HG03175 (cell line): ENCODE measurements around the gene DUSP1.

Source experiments
- ATAC-seq: cut with Tn5 transposase; IDR thresholded peaks from one replicate; pipeline ENCODE4 v1.9.1; 2021; ENCODE audit warnings: mild to moderate bottlenecking, moderate library complexity; ENCODE audit not compliant: unreplicated experiment

The DUSP1 gene

DNA sequence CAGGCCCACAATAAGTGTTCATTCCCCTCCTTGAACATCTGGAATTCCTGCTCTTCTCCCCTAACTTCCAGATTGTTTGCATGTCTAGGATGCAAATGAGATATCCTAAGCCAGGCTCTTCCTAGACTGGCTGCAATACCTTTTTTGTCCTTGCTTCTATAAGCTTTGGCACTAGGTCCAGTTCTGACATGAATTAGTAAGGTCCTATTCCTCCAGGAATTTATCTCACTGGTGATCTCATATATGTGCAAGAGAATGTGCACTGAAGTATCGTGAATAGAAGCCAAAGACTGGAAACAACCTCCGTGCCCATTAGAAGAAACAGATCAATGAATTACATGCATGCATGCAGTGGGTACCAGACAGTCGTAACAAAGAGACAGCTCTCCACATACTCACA, 25.2 kb downstream of the DUSP1 start:
- ATAC-seq, result no peak

DNA sequence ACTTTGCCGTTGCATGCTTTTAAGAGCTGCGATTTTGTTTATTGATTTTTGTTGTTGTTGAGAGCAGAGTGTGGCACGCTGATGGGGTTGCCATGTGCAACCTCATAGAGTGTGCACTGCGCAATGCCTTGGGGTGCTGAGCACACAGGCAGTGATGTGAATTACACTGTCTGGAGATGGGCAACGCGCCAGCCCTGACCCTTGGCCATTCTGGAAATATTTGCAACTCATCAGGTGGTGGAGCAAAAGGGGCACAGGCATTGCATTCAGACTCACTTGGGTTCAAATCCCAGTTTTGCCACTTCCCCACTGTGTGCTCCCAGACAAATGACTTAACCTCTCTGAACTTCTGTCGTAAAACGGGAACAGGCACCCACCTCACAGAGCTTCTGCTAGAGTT, 25.6 kb downstream of the DUSP1 start:
- no peak for ATAC-seq

DNA sequence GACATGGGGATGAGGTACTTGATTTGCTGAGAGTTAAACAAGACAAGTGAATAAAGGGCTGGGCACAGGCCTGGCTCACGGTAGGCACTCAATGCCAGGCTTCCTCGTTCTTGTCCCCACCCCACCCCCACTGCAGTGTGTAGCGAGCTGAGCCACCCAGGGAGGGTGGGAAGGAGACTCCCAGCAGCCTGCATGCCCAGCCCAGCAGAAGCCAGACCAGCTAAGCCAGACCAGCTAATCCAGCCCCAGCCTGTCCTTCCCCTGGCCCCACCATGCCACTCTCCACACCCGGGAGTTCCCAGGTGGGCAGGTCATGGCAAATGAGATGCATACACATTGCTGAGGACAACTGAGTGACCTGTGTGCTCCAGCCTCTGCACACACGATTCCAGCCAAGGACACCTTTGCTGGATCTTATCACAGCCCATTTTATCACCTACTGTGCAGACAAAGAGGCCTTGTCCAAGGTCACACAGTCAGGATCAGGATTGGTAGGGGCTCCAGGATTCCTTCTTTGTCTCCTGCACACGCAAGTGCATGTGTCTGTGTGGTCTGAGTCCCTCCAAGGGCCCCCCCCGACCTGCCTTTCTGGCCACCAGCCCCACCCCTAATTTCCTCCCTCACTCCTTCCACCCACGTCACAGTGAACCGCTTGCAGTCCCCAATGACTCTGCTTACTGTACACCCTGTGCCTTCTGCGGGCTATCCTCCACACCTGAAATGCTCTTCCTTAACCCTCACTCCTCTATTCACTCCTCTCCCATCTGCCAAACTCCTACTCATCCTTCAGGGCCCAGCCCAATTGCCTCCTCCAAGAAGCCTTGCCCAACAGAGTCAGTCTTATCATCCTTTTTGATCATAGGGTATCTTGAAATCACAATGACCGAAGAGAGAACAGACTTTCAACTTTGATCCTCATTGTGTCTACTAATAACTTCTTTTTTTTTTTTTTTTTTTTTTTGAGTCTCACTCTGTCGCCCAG, 26.6 kb downstream of the DUSP1 start:
- ATAC-seq, result no peak

DNA sequence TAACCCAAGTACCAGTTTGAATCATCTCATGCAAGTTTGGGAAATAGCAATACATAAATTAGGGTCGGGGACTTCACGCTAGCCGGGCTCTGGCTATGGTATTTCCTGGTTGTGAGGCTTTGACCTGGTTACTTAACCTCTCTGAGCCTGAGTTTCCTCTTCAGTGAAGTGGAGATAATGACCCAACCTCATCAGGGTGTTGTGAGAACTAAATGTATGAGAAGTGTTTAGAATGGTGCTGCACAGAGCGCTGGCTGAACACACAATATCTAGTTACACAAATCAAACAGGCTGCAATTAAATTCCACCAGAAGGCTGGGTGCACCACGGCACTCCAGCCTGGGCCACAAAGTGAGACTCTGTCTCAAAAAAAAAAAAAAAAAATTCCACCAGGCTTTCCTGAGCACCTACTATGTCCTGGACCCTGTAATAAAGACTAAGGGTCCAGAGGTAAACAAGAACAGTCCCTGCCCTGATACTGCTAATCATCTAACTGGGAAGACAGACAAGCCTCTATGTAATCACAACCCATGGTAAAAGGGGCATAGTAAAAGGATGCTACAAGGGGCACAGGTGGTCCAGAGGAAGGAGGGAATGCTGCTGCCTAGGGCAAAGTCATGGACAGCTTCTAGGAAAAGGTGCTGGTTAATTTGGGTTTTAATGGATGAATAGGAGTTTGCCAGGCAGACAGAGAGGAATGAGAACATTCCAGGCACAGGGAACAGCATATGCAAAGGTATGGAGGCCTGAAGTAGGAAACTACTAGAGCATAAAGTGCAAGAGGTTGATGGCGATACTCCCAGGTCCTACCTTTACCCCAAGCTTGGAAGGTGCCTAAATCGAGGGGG, 27.7 kb downstream of the DUSP1 start:
- no peak for ATAC-seq

DNA sequence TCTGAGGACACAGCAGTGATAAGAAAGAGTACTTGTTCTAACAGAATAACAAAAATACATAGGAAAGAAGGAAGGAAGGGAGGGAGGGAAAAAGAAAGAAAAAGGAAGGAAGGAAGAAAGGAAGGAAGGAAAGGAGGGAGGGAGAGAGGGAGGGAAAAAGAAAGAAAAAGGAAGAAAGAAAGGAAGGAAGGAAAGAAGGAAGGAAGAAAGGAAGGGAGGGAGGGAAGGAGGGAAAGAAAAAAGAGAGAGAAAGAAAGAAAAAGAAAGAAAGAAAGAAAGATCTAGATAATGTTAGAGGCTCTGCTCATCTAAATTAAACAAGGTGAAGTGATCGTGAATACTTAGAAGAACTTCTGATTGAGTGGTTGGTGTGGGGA, 29.8 kb downstream of the DUSP1 start:
- no peak for ATAC-seq

DNA sequence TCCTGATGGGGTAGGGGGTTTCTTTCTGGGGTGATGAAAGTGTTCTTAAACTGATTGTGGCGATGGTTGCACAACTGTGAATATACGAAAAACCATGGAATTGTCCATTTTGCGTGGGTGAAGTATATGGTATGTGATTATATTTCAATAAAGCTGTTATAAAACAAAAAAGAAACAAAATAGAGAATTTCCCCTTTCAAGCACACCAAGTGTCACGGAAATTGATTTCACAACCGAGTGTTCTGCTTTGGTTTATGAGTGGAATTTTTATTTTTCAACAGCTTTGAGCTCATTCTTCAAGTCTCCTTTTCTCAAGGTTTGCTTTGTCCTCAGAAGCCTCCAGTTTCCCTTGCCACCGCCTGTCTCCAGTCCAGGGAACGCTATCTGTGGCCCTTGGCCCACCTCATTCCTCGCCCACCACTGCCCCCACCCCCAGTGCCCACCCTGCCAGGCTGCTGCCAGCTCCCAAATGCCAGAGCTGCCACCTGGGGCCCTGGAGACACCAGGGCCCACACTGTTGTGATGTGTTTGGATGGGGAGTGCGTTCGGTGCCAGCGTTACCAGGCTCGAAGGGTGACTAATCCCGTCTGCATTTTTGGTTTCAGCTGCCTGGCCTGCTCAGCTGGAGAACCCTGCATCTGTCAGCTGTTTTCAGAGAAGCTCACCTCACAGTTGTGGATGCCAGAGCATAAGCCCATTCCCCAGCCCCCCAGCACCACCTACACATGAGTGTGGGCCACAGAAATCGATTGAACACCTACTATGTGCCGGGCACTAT, 30.4 kb downstream of the DUSP1 start:
- ATAC-seq, result no peak

DNA sequence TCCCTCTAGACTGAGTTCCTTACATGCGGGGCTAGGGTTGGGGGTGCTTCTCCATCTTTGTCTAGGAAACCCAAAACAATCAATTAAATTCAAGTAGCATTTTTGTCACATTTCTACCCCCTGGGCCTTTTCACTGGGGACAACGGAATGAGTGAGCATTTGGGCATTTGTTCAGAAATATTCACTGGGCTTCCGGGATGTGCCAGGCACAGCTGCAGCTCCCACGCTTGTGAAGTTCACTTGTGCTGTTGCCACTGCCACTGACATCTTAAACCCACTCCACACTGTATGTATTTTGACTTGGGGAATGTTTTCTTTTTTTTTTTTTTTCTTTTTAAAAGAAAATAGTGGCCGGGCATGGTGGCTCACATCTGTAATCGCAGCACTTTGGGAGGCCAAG, 31.6 kb downstream of the DUSP1 start:
- no peak for ATAC-seq

DNA sequence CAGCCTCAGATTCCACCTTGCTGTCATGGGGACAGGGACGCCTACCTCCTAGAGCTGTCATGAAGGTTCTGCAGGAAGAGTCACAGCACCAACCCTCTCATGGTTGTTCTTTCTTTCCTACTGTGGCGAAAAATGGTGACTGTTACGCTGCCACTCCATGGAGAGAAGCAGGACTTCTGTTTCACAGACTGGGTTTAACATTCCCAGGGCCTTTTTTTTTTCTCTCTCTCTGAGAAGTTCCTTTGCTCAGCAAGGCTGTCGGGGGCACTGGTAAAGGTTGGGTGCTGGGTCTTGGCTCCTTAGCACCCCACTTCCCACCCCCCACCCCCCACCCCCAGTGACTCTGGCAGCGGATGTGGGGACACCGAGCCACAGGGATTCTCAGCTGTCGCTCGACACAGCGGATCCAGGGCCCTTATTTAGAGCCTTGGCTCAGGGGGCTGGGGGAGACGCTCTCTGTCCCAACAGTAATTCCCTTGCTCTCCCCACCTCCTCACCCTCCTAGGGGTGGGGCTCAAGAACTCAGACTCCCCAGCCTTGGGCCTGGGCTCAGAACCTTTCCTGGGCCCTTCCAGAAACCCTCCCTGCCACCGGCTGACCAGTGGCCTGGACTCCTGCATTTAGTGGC, 34.4 kb downstream of the DUSP1 start:
- ATAC-seq, result no peak

DNA sequence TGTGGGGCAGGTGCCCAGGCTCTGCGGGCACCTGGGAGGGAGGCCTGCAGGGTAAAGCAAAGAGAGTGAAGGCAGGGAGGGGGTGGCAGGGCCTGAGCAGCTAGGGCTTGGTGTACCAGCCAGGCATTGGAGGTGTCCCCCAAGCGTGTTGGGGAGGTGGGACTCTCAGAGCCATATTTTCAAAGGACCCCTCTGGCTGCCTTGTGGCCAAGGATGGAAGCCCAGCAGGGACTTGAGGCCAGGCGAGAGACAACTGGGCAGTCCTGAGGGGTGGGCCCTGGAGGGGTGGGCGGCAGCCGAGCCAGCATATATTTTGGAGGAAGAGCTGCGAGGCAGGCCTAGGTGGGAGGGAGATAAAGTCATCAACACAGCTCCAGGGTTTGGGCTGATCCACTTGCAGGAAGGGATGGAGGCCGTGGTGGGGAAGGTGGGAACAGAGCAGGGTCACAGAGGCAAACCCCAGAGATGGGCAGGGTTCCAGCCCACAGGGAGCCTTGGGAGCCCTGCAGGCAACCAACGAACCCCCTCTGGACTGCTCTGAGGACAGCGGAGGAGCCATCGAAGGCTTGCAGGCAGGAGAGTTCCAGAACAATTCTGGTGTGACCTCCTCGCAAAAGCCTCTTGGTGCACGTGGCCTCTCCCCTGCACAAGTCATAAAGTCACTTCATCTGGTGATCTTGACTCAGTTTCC, 35.7 kb downstream of the DUSP1 start:
- no peak for ATAC-seq

DNA sequence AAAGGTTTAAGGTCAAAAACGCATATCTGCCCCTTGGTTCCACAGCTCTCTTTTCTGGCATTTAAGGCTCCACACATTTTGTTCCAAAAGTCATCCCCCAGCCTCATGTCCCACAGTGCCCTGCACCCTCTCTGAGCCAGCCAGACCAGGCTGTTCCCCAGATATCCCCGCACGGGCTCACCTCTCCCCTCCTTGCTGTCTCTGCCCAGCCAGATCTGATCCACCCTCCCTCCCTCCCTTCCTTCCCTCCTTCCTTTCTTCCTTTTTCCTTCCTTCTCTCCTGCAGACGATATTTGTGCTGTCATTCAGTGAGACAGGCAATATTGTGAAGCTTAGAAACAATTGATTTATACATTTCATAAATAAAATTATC, 37.0 kb downstream of the DUSP1 start:
- ATAC-seq, result no peak

DNA sequence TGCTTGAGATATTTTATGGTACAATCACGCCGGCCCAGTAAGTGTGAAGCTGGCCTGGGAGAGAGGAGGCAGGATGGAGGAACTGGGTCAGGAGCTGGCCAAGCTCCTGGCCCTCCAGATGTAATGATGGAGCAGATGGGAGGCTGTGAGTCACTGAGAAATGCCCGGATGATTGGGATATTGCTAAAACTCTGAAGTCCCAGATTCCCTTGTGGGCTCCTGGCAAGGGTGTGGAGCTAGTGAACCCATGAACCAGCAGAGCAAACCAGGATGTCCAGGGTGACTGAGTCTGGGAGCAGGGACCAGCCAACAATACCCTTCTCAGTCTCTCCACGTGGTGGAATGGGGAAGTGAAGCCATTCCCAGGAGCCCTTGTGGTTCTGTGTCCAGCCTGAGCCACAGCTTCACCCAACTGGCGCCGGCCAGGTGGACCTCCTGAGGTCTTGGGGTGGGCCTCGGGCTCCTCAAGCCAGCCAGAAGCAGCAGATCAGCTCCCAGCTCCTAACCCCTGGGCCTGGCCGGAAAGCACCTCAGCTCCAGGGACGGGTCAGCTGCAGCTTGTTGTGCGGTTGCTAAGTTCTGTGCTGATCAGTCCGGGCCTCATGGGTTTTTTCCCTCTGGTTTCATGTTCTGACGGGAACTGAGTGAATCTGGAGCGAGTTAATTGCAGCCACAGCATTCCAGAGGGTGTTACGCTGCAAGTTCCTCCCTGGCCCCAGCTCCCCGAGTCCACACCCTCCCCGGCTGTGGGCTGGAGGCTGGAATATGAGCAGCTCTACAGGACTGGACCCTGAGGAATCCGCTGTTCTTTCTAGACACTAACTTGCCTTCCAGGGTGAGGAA, 37.6 kb downstream of the DUSP1 start:
- no peak for ATAC-seq

DNA sequence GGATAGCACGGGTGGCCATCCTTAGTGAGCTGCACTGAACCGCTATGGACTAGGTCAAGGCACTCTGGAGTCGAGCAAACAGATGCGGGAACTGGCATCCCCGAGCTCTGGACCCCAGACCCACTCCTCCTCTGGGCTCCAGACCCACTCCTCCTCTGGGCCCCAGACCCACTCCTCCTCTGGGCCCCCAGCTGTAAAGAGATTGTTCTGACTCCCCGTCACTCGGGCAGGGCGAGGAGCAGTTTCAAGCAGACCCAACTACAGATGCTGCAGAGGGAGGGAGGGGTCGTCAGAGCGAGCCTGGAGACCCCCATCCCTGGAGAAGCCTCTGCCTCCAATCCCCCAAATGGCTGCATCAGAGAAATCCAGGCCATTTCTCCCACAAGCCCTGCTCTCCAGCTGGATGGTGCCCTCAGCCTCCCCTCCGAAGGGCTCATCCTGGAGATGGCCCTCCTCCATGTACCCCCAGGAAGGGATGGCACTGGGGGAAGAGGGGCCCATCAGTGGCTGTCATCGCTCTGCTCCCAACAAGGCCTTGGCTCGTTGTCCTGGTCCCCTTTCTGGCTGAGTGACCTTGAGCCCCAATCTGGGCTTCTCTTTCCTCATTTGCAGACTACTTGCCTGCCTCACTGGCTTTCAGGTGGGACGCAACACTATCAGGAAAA, 38.7 kb downstream of the DUSP1 start:
- no peak for ATAC-seq

DNA sequence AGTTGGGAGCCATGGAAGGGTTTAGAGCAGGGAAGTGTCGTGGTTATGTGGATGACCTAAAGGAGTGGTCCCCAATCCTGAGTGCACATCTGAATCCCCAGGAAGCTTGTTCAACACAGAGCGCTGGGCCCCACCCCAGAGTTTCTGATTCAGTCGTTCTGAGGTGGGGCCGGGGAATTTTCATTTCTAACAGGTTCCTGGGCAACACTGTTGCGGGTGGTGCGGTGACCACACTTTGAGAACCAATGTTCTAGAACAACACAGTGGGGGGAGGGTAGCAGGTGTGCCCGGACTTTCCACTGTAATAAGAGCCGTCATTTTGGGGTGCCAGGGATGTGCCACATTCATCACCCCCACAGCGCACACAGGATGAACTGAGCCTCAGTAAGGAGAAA, 39.3 kb downstream of the DUSP1 start:
- no peak for ATAC-seq

DNA sequence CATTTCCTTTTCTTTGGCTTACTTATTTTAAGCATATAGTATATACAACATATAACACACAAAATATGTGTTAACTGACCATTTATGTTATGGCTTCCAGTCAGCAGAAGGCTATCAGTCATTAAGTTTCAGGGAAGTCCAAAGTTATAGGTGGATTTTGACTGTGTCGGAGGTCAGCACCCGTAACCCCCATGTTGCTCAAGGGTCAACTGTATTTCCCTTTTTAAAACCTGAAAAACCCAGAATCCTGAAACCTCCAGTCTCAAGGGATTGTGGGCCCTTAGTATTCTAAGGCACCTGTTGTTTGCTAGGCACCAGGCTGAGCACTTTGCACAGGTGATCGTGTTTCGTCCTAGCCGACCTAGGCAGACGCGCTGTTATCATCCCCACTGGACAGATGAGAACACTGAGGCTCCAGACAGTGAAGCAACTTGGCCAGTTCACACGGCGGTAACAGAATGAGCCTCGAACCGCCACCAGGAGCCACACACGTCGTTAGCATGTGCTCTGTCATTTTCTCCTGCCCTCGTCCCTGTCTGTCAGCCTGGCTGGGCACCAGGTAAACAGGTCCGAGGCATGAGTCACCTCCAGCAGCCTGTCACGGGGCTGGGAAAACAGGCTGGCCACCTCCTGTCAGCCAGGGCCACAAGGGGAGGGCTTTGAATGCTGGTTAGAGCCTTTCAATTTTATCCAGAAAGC, 39.9 kb downstream of the DUSP1 start:
- ATAC-seq, result no peak

DNA sequence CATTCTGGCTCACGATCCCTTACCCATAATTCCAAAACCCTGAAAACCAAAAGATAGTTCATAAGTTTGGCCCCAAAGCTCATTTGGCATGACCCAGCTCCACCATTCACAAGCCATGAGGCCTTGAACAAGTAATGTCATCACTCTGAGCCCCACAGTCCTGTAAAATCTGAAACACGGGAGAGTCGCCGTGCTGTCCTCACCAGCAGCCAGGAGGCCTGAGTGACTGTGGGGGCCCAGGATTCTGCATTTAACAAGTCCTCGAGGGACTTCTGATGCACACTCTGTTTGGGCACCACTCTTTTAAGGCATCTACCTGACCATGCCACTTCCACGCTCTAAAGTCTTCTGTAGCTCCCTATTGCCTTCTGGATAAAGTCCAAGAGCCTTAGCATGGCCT, 40.8 kb downstream of the DUSP1 start:
- ATAC-seq, result no peak

DNA sequence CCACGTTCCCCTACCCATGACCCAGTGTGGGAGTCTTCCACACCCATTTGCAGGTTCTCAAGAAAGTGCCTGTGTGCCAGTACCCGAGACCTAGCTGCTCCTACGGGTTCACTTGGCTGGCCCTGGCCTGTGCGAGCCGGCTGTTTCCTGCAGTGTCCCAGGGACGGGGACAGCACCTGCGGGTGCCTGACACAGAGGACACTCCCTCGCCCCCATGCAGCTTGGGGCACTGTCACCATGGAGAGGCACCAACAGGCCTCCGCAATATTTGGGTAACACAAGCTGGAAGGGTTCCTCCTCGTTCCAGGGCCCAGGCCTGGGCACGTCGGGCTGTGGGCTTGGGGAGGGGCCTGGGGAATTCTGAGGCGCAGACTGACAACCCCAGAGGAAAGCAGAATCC, 41.4 kb downstream of the DUSP1 start:
- no peak for ATAC-seq

DNA sequence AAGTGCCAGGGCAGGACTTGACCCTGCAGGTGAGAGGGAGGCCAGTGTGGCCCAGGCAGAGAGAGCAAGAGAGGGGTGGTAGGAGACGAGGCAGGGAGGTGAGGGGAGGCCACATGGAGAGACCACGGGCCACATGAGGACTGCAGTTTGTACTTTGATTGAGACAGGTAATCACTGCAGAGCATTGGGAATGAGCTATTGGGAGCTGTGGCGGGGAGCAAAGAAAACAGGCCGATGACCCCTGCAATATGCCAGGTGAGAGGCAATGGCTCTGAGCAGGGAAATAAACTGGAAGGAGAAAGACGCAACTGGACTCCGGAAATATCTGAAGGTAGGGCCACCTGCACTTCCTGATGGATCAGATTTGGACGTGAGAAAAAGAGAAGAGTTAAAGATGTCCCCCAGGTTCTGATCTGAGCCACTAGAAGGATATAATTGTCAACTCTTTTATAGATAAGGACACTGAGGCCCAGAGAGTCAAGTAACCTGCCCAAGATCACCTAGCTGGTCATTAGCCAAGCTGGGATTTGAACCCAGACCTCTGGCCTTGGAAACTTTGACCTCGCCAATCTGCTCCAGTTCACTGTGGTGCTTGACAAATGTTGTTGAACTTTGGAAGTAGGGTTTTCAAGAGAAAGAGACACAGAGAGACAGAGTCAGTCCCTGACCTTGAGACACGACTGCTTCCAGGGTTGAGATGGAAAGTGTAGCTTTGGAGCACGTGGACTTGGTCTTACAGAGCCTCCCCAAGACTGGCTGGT, 42.3 kb downstream of the DUSP1 start:
- ATAC-seq, result no peak
